GM18867 (cell line): ENCODE measurements around the gene PIGQ.

Source experiments
- ATAC-seq: cut with Tn5 transposase; IDR thresholded peaks from one replicate; pipeline ENCODE4 v1.9.1; 2021; ENCODE audit warnings: mild to moderate bottlenecking, moderate library complexity; ENCODE audit not compliant: unreplicated experiment

PIGQ gene

GRCh38 chr16:533391-534123, 36.2 kb upstream of the PIGQ start:
- no peak for ATAC-seq

GRCh38 chr16:534135-534534, 35.6 kb upstream of the PIGQ start:
- ATAC-seq: no peak

- ATAC-seq: no peak
Observed at GRCh38 chr16:534856-535445, 34.8 kb upstream of the PIGQ start.

- no peak for ATAC-seq
Observed at GRCh38 chr16:535446-536405, 34.0 kb upstream of the PIGQ start.

GRCh38 chr16:536746-537145, 33.0 kb upstream of the PIGQ start:
- ATAC-seq: no peak

- no peak for ATAC-seq
Observed at GRCh38 chr16:537415-538335, 32.1 kb upstream of the PIGQ start.

- ATAC-seq: no peak
Observed at GRCh38 chr16:539901-540530, 29.8 kb upstream of the PIGQ start.

GRCh38 chr16:540645-541340, 29.0 kb upstream of the PIGQ start:
- no peak for ATAC-seq

GRCh38 chr16:543301-544164, 26.2 kb upstream of the PIGQ start:
- no peak for ATAC-seq

GRCh38 chr16:544517-544916, 25.3 kb upstream of the PIGQ start:
- no peak for ATAC-seq

GRCh38 chr16:546909-547770, 22.6 kb upstream of the PIGQ start:
- ATAC-seq: no peak

- ATAC-seq: no peak
Observed at GRCh38 chr16:548586-548985, 21.2 kb upstream of the PIGQ start.

GRCh38 chr16:549544-550263, 20.1 kb upstream of the PIGQ start:
- ATAC-seq: no peak

GRCh38 chr16:551210-551609, 18.6 kb upstream of the PIGQ start:
- no peak for ATAC-seq

GRCh38 chr16:552171-552570, 17.6 kb upstream of the PIGQ start:
- no peak for ATAC-seq

- ATAC-seq: no peak
Observed at GRCh38 chr16:553601-554296, 16.0 kb upstream of the PIGQ start.

- ATAC-seq: no peak
Observed at GRCh38 chr16:554297-554621, 15.5 kb upstream of the PIGQ start.
